Ovary (tissue), 10 donors: Measurements from ENCODE around the gene RPL23. TPM values are rescaled to one million over a fixed set of nuclear protein-coding genes. Genes with fewer than 3 reads are reported as not detected.

ENCODE experiments used
- DNase-seq, 5 donors: peaks; one replicate each; pipeline ENCODE4 v3.0.0-alpha.2; 2019 to 2020
- H3K27ac ChIP-seq, 2 donors: fragments of 200-600 bp; one replicate each; pipeline versions ENCODE4 v1.5.1 to v1.8.0; 2019 to 2022
- H3K27me3 ChIP-seq: fragments of 200-600 bp; one replicate; pipeline ENCODE4 v1.8.0; 2022
- H3K36me3 ChIP-seq: fragments of 200-600 bp; sonication (generic); one replicate; pipeline ENCODE4 v1.5.1; 2019
- H3K4me1 ChIP-seq: one replicate; pipeline ENCODE4 v1.8.1; 2013; ENCODE audit warnings: mild to moderate bottlenecking, moderate library complexity; ENCODE audit not compliant: insufficient read depth
- H3K4me3 ChIP-seq: fragments of 200-600 bp; sonication (generic); one replicate; pipeline ENCODE4 v1.5.1; 2017
- H3K9me3 ChIP-seq, 2 donors: fragments of 200-600 bp in 1 of 2; sonication (generic) in 1 of 2; one replicate each; pipeline versions ENCODE4 v1.5.1 to v1.8.1; 2013 to 2019; ENCODE audit warnings: mild to moderate bottlenecking in 1 of 2, moderate library complexity in 1 of 2
- CTCF ChIP-seq, 3 donors: fragments of 450-650 bp in 2 of 3; fragments of 200-600 bp in 1 of 3; IDR thresholded peaks; one replicate each; pipeline versions ENCODE4 v1.5.1 to v1.8.0; 2016 to 2022; ENCODE audit warnings: antibody characterized with exemption in 3 of 3, mild to moderate bottlenecking in 1 of 3
- EP300 ChIP-seq: sonication (generic); formaldehyde crosslinking; IDR thresholded peaks from one replicate; pipeline ENCODE4 v1.6.1; 2017; ENCODE audit warnings: antibody characterized with exemption
- POLR2A ChIP-seq: fragments of 450-650 bp; IDR thresholded peaks from one replicate; pipeline ENCODE4 v1.6.1; 2017; ENCODE audit warnings: antibody characterized with exemption, mild to moderate bottlenecking, moderate library complexity
- WGBS, 3 donors: extraction: QIAGEN DNeasy Blood & Tissue Kit in 1 of 3; methylation state at CpG; one replicate each; pipeline versions ENCODE4 v1.1.5 to v1.1.7; 2013 to 2017; 5-methylcytosine and 5-hydroxymethylcytosine counted together
- intact Hi-C, 4 donors: fragments of 100-400 bp; cut with DNase I; formaldehyde crosslinking; loops; one replicate each; pipeline versions ENCODE4 v1.11.0 to v1.15.1; 2022 to 2023
- long read RNA-seq, 3 donors: library from polyadenylated mRNA in 2 of 3; unstranded in 2 of 3; transcript quantifications; one replicate each; pipeline ENCODE4 v2.0.0 and lab custom pipeline, GENCODE V29; 2021 to 2026
- polyA plus RNA-seq, 2 donors: library from polyadenylated mRNA; stranded (reverse); fragments of 200-250 nt in 1 of 2; fragments of 350-450 nt in 1 of 2; fragmentation: Illumina TruSeq in 1 of 2; extraction: RNeasy Lipid Tissue Mini Kit (QIAGEN cat#74804) in 1 of 2; gene quantifications; one replicate each; pipeline ENCODE4 v1.2.3, GENCODE V29; 2013 to 2014
- total RNA-seq, 7 donors: library from RNA; depleted of rRNA in 2 of 7; stranded (reverse); fragments of >200 nt in 2 of 7; fragmentation: NEBNext Ultra II Directional in 3 of 7; extraction: Animal tissue kit (Norgen Biotek cat#: 25700) in 3 of 7; gene quantifications; one replicate each; pipeline versions ENCODE4 v1.1.0 to v1.2.4, GENCODE V29; 2016 to 2023
- donor health status: DM: no; HTN: no; CAD: no; lungs with moderate emphysema.
- donor health status: DM: no; HTN: no; CAD: no.
- donor health status: Bipolar disorder and iron deficiency.
- donor health status: DM: yes; HTN: yes; CAD: no.
- donor health status: DM: no; HTN: no; CAD: no.
- donor health status: DM: yes; HTN: yes; CAD: no.

The RPL23 gene
- total RNA-seq, result 1,000 to 10,000 TPM; 2,982 to 5,219 (median 3,257) TPM
- polyA plus RNA-seq, result 1,000 to 10,000 TPM; 4,771 to 7,100 TPM
- long read RNA-seq, donor 1, transcript RPL23-210 (2 exons, 429 nt), result minor isoform, 5 of 125 reads
- long read RNA-seq, donor 1, transcript RPL23-206 (5 exons, 2,821 nt), result major isoform, 71 of 125 reads
- long read RNA-seq, donor 1, partial matches to known transcripts, result 46 of 125 reads
- long read RNA-seq, donor 1, other reads (novel, unspliced or antisense), result 2 of 125 reads
- long read RNA-seq, donor 2, transcript RPL23-207 (4 exons, 615 nt), result minor isoform, 28 of 2,599 reads
- long read RNA-seq, donor 2, transcript RPL23-211 (3 exons, 2,779 nt), result minor isoform, 46 of 2,599 reads
- long read RNA-seq, donor 2, transcript RPL23-210 (2 exons, 429 nt), result minor isoform, 45 of 2,599 reads
- long read RNA-seq, donor 2, transcript RPL23-206 (5 exons, 2,821 nt), result major isoform, 1,975 of 2,599 reads
- long read RNA-seq, donor 2, partial matches to known transcripts, result 471 of 2,599 reads
- long read RNA-seq, donor 2, other reads (novel, unspliced or antisense), result 14 of 2,599 reads
- long read RNA-seq, donor 3, transcript RPL23-206 (5 exons, 2,821 nt), result major isoform, 196 of 292 reads
- long read RNA-seq, donor 3, transcript RPL23-210 (2 exons, 429 nt), result minor isoform, 5 of 292 reads
- long read RNA-seq, donor 3, partial matches to known transcripts, result 89 of 292 reads
- long read RNA-seq, donor 3, other reads (novel, unspliced or antisense), result 2 of 292 reads

GRCh38 chr17:38853292-38854219 lies at the start of gene RPL23:
Gene RPL23, minus strand, starts transcription at chr17:38853721. Its CDS starts 11 bp downstream, at chr17:38853710.
- DNase-seq, result peak; percentile 93 to 96 (median 94)
- no peaks in the 10 kb centered on the region for H3K27me3 ChIP-seq
- H3K4me1 ChIP-seq, result peaks cover 3% of the 10 kb centered on the region
- intact Hi-C loops, result no loop called here
- peak in 2 of 3 donors; percentile 10 to 36 for TF ChIP-seq CTCF (IDR thresholded peaks at IDR 0.05)
- TF ChIP-seq EP300, result no peak
- TF ChIP-seq POLR2A, result peak; percentile 96
- H3K36me3 ChIP-seq, result no peaks in the 10 kb centered on the region
- H3K9me3 ChIP-seq, result no peaks in the 10 kb centered on the region
- peak within 1 kb of the TSS; percentile 75 to 94 for H3K27ac ChIP-seq
- WGBS, 3 donors, result 0 to 1% (median 0%) methylated on average over 48 of the region's 48 CpGs
- H3K4me3 ChIP-seq, result peak within 1 kb of the TSS; percentile 49

GRCh38 chr17:38900978-38901656 lies 47.6 kb upstream of the RPL23 start:
- Histone ChIP-seq H3K27me3 (no peaks in the 10 kb centered on the region), H3K27ac (no peak overlapping the region), H3K36me3 (no peaks in the 10 kb centered on the region), H3K4me1 (peaks cover 12% of the 10 kb centered on the region), H3K9me3 (no peaks in the 10 kb centered on the region), H3K4me3 (no peak overlapping the region)
- 25 to 35% (median 30%) methylated on average over 10 of the region's 10 CpGs for WGBS, 3 donors
- no peak for TF ChIP-seq CTCF (IDR thresholded peaks at IDR 0.05)
- peak in 1 of 5 donors; percentile 45 for DNase-seq
- intact Hi-C loops, result no loop called here

- Histone ChIP-seq H3K27me3 (no peaks in the 10 kb centered on the region), H3K4me1 (peaks cover 12% of the 10 kb centered on the region), H3K27ac (no peak overlapping the region), H3K9me3 (no peaks in the 10 kb centered on the region), H3K36me3 (no peaks in the 10 kb centered on the region), H3K4me3 (no peak overlapping the region)
- WGBS, 3 donors, result 81 to 92% (median 87%) methylated on average over 5 of the region's 5 CpGs
- no peak for DNase-seq
- intact Hi-C loops, result no loop called here
- no peak for TF ChIP-seq CTCF (IDR thresholded peaks at IDR 0.05)
- TF ChIP-seq POLR2A, result no peak
Observed at GRCh38 chr17:38899421-38899820, 45.9 kb upstream of the RPL23 start.
